HG03280 (cell line): Measurements from ENCODE around the gene LYPD6B.

ENCODE experiments used
- ATAC-seq: cut with Tn5 transposase; IDR thresholded peaks from one replicate; pipeline ENCODE4 v1.9.1; 2021; ENCODE audit warnings: mild to moderate bottlenecking, moderate library complexity; ENCODE audit not compliant: unreplicated experiment

The LYPD6B gene, protein sequence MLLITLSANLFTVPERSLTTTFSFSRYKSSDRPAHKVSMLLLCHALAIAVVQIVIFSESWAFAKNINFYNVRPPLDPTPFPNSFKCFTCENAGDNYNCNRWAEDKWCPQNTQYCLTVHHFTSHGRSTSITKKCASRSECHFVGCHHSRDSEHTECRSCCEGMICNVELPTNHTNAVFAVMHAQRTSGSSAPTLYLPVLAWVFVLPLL

DNA sequence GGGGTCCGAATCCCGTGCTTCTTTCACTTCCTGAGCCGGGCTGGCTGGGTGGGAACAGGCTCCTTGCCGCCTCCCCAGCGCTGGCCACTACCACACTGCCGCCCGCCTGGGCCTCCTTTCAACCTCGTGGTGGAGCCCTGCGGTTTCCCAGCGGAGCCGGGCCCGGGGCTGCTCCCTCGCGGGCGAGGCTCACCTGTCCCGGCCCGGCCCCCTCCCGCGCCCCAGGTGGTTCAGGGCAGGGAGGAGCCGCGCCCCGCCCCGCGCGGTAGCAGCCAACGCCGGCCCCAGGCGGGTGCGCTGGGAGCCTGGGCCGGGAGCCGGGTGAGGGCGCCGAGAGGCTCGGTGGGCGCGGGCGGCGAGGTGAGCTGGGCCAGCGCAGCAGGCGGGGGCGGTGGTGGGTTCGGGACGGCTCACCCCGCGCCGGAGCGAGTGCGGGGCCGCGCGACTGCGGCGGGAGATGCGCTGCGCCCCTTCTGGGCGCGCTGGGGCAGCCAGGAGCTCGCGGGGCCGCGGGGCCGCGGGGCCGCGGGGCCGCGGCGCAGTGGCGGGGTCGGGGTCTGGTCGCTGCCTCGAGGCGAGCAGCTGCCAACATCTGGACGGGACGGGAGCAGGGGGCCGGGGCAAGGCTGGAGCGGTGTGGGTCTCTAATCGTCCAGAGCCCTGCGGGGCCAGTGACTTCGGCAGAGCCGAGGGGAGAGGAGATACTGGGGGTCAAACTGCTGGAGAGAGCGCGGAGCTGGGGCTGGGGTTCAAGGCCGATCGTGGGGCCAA lies at the start of gene LYPD6B:
Gene LYPD6B (plus strand): TSS at position 258 of the 771 bp plus-strand sequence. CDS start 92,250 bp downstream, outside the sequence.
- peak; percentile 53 for ATAC-seq

DNA sequence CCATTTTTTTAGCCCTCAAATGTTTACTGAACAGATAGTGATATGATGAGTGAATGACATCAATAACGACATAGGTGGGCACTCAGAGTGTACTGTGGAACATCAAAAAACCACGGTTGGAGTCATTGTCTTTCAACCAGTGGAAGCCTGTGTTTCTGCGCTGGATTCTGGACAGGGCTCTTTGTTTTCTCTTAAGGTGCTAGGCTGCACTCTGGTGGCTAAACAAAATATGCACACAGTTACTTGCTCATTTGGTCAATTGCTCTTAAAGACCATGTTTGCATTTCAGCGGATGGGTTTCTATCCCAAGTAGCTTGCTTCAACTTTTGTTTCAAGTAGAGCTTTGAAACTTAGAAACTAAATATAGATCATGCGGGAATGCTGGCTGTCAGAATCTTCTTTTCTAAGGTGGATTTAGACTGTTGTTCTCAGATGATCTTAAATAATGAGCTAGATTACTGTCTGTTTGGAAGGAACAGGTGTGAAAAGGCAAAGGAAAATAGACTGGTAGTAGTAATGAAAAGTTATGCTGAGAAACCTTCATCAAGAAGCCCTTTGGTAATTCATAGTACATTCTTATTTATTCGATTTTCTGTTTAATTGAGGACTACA lies 48.5 kb upstream of the LYPD6B start:
- peak; percentile 96 for ATAC-seq

DNA sequence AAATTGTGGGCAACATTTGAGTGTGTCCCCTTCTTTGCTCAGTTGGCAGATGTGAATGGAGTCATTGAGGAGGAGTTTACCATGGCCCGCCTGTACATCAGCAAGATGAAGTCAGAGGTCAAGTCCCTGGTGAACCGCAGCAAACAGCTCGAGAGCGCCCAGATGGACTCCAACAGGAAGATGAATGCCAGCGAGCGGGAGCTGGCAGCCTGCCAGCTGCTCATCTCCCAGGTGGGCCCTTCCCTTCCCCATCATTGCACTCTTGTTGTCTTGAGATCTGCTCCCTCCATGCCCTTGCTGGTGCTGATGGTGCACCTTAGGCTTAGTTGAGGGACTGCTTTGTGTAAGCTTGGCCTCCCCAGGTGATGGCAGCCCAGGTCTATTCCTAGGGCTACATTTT lies 47.5 kb upstream of the LYPD6B start:
- no peak for ATAC-seq

DNA sequence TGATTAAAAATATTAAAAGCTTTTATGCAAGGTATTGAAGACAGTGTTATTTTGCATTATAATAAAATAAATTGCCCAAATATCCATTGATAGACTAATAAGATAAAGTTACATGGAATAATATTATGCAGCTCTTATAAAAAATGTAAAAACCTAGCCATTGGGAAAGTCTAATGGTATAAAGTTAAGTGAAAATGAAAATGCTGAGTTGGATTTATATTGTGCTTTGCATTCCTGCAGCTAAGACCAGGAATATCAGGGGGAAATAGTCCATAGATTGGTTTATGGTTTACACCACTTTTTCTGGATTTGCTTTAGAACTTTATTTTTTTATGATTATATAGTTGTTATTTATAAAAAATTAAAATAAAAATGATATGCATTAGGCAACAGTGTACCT lies 46.1 kb upstream of the LYPD6B start:
- ATAC-seq: no peak

DNA sequence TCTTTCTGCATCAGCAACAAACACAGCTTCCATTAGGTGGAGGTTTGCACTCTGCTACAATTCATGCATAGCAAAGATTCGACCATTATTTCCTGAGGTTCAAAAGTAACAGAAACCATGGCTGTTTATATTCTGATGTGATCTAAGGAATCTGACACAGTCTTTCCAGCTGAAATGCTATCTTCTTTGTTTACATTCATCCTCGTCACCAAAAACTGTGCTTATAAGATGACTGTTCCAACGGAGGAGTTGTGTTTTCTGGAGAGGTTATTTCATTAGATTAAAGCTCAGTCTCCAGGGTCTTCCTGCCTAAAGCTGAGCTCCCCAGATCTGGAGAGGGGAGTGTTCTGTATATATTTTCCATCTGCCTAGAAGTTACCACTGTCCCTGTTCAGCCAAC lies 45.1 kb upstream of the LYPD6B start:
- no peak for ATAC-seq

DNA sequence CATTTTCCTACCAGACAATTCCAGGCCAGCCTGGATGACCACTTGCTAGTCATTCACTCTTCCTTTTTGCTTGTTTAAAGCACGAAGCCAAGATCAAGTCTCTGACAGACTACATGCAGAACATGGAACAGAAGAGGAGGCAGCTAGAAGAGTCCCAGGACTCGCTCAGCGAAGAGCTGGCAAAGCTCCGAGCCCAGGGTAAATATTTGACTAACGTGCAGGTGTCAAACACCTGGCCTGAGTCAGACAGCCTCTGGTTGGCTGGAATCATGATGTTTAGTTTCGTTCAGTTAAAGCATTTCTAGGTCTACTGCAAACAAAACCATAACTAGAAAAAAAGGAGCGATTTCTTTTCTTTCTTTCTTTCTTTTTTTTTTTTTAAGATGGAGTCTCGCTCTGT lies 44.2 kb upstream of the LYPD6B start:
- ATAC-seq: no peak

DNA sequence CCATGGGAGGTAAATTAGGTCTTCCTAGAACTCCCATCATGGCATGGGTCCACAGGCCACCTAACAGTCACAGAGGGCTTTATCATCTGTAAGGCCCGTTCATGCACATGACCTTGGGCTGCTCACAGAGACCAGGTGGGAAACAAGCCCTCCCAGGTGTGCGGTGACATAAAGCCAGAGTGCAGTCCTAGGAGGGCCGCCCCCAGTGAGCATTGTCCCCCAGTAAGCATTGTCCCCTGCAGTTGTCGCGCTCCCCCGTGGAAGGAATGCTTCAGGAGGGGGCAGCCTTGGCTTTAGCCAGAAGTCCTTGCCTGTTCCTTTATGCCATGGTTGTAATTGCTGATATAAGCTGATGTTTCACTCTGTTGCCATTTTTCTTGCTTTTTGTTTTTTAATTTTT lies 41.7 kb upstream of the LYPD6B start:
- no peak for ATAC-seq

DNA sequence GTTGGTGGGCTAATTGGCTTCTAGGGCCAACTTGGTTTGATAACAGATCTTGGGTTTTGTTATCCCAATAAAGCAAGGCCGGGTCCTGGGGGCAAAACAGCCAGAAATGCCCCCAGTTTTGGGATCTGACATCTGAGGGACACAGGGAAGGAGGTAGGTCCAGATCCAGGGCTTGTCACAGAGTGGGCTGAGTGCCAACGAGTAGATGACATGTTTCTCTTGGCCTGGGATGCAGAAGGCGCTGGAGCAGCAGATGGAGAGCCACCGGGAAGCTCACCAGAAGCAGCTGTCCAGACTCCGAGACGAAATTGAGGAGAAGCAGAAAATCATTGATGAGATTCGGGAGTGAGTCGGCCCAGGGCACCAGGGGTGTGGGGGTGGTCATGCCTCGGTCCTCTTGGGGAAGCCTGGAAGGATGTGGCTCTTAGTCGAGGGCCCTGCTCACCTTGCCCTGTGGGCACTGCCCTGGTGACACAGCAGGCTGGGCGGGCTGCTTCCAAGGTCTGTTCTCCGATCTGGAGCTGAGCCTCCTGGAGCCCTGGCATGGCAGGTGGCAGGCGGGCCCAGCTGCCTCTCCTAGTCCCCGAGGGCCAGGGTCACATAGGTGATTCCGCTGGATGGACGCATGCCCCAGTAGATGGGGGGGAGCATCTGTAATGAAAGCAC lies 40.2 kb upstream of the LYPD6B start:
- ATAC-seq: no peak

DNA sequence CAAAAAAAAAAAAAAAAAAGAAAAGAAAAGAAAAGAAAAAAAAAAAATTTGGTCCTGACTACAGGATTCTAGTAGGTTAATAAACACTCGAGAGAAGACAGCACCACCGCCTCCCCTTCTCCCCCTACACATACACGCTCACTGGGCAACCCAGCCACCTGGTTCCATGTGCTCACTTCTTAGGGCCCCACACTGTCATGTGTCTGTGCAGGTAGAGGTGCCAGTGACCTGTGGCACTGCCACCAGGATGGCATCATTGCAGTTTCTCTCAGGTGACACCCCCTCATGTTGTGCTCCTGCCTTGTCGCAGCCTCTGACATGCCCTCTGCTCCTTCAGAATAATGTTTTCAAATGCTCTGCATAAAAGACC lies 39.7 kb upstream of the LYPD6B start:
- no peak for ATAC-seq

DNA sequence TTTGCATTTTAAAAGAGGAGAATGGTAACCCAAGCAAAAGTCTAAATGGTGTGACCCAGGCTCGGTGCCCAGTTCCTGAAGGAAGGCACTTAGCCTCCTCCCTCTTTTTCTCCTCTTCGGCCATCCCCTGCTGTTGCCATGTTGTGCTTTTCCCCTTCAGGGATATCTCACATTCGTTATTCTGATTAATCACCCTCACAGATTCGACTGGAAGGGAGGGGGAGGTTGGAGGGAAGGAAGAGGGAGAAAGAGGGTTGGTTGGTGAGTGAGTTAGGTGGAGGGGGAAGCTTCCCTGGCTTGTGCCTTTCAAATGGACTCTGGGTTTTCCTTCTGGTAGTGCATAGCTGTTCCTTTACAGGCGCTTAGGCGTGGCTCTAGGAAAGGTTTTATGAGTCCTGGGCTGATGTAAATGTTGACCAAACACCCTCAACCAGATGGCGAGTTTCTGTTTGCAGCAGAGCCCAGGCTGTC lies 39.0 kb upstream of the LYPD6B start:
- ATAC-seq: no peak

DNA sequence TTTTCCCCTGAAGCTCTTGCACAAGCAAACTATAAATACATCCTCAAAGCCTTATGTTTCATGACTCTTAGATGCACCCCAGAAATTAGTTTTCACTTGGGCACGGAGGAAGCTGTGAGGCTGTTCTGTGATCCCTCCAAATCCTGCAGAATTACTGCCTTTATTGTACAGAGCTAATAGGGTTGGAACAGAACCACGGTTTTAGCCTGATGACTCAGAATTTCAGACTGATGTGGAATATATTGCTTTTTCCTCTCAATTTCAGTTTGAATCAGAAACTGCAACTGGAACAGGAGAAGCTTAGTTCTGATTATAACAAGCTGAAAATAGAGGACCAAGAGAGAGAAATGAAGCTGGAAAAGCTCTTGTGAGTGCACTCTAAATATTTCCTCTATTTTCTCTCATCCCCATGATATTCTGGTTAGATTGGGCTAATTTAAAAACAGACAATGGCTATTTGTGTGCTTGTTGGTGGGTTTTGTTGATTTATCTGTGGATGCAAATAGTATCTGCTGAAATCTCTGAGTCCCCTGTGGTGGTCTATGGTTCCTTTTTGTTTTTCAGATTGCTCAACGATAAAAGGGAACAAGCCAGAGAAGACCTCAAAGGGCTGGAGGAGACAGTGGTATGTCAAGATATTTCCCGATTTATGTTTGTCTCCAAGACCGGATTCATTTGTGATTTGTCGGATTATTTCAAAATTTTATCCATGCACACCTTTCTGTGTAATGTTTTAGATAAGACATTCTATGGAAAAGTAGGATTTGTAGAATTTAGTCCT lies 38.2 kb upstream of the LYPD6B start:
- ATAC-seq: no peak

DNA sequence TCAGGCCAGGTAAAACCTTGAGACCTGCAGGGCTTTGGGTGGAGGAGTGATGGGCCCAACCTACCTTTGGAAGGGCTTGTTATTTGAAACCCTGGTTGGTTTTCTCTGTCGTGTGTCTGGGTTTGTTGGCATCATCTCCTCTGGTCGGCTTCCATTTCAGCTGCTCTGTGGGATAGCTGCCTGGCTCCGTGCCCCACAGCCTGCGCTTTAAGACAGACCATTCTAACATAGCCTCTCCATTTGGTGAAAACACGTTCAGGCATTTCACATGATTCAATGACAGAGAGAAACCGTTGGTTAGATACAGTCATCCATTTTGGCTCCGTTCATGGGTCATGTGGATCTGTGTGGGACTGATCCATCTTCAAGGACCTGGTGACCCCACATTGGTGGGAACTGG lies 37.0 kb upstream of the LYPD6B start:
- ATAC-seq: no peak

DNA sequence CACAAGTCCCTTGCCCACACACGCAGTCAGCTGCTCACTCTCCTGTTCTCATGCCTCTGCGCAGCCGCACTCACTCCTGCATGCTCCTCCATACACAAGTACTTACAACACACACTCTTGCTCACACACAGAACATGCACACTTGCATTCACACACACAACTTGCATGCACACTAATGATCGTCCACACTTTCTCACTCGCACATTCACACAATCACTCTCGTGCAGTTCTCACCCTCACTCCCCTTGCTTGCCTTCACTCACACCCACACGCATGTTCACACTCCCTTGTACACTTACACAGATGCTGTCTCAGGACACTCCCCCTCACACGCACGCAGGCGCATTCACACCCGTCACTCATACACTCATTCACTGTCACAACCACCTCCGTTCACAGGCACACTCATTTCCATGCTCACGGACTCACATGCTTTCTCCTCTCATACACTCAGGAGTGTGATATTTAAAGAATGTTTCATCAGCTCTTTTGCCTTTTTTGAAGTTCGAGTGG lies 36.1 kb upstream of the LYPD6B start:
- no peak for ATAC-seq

DNA sequence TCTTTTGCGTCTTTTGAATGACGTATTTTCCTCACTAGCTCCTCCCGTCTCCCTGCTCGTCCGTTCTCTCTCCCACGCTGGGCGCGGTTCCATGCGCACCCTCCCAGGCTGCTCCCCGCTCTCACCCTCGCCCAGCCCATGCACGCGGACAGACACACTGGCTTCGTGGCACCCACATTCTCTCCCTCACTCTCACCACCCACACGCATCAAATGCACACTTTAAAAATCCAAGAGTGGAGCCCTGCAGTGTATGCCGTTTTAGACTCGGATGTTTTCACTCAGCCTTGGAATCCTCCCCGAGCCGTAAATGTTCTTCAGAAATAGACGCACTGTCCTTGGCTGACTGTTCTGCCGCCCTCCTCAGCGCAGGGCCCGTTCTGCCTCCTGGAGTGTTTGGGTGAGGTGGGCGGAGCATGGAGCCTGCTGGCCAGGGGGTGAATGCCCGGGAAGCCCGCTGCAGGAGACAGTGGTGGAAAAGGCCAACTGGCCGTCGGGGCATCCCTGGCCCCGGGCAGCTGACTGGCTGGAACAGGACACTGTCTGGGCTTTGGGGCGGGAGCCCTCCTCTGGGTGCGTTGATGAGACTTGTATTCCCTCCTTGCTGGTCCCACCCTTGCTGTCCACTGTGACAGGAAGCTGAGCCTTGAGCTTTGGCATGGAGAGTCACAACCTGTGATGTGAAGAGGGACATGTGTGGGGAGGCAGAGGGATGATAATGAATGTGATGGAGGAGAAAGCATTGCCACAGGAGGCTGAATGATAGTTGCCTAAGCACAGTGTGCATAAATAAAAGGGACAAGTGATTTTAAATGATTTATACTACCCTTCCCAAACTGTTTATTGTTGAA lies 35.4 kb upstream of the LYPD6B start:
- no peak for ATAC-seq

DNA sequence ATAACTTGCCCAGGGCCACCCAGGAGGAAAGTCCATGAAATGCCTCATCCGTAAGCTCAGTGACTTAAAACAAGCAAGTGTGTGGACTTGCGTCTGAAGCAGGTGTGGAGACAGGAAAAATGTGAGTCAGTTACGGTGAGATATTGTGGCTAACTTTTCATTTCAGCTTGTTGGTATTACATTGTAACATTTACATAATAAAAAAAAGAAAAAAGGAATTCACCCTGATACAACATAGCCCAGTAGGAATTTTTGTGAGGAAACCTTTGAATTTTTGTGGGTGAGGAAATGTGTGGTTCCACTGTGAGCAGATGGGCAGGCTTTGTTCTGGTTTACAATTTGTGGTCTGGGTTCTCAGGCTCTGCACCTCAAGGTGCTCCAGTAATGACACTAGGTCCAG lies 33.7 kb upstream of the LYPD6B start:
- ATAC-seq: no peak

DNA sequence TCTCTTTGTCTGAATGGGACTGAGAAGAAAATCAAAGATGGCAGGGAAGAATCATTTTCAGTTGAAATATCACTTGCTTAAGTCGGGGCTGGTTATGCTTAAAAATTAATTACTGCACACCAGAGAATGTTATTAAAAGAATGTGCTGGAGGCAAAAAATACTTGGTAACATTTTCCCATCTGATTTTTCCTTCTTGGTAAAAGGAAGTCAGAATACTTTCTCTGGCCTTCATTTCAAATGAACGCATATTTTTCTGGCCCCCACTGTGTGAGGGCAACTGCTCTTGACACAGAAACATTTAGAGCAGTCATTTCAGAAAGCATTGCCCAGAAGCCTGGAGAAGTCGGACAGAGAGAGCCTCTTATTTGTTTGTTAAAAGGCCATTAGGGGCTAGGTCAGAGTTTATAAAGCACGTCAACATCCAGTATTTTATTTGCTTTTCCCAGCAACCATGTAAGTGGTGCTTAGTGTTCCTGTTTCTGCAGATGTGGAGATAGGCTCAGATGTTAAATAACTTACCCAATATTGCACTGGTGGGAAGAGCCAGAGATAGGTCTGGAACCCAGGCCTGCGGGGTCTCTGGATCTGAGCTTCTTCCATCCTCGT lies 32.9 kb upstream of the LYPD6B start:
- no peak for ATAC-seq

DNA sequence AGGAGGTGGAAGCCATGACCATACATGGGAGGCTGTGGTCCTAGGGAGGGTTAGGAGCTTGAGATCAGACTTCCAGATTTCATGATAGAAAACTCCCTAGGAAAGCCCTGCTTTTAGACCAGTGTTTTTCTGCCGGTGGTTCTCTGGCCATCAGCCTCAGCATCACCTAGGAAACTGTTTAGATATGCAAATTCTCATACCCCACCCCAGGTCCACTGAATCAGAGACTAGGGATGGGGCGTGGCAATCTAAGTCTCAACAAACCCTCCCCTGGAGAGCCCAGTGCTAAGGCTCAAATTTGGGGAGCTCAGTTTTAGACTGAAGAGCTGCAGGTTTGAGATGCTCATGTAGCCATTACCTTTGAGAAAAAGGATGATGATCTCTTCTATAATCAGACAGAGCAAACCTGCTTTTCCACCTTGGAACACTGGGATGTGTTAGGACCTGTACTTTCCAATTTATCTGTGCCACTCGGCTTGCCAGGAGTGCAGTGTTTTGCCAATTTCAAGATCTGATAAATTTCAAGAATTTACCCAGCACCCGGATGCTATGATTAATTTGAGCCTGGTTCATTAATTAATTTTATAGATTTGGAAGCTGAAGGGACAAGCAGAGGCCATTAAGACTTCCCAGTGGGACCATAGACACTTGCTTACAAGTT lies 31.5 kb upstream of the LYPD6B start:
- ATAC-seq: no peak

DNA sequence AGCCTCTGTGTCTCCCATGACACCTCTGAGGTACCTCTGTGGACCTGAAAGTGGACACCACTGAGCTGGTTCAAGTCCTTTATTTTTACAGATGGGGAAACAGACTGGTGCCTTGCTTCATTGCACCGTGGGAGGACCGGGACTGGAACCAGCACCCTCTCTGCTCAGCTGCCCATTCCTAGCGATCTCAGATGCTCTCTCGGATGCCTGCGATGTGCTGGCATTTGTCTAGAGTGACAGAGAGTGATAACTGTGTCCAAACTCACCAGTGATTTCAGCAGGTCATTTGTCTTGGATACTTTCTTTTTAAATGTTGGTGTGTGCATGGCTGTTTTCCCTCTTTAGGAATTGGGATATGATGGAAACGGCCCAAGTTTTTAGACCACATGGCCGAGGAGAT lies 30.1 kb upstream of the LYPD6B start:
- no peak for ATAC-seq
